HG02571 (cell line): ENCODE results near the gene FUT8.

Experiments
- ATAC-seq: cut with Tn5 transposase; IDR thresholded peaks from one replicate; pipeline ENCODE4 v1.9.1; 2021; ENCODE audit warnings: mild to moderate bottlenecking, moderate library complexity; ENCODE audit not compliant: unreplicated experiment

FUT8 gene

DNA sequence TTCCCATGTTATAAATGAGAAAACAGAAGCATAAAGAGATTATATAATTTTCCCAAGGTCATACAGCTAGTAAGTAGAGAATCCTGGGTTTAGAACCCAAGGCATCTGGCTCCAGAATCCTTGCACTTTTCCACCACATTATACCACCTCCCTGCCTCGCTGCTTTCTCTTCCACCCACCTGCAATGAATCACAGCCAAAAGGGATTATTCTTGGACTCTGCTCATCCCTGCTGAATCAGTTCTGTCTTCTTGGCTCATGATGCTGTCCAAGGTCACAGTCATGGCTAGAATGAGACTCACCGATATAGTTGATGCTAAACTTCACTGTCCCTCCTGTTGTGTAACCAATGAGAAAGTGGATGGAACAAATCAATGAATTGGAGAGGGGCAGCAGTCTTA, 356.6 kb downstream of the FUT8 start:
- no peak for ATAC-seq

DNA sequence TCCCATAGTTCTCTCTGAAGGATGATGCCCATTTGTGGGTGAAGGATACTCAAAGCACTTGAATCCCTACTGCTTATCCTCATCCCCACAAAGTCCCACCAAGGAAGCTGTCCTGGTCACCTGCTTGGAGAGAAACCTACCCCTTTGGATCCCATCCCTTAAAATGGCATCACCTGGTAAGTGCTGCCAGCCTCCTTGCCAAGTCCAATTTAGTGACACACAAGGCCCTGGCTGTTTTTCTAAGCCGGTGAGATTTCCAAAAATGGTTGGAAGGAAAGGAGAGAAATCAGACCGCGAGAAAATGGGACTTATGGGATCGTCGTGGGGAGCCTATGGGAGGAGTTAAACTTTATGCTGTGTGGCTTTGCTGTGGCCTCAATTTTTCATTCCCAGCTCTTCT, 358.2 kb downstream of the FUT8 start:
- no peak for ATAC-seq

DNA sequence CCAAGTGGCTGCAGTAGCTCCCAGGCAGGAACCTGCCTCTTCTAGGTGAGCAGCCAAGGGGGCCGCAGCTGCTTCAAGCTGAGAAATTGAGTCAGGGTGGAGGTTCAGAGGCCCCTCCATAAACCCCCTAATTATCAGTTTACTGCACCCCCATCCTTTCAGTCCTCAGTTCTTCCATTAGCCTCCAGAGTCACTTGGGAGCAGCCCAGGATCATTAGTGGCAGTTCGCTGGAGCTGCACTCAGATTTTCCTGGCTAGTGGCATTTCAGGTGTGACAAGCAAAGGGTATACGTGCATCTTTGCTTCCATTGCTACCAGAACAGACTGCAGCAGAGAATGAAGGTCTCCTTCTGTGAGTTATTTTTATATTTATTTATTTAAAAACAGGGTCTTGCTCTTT, 358.7 kb downstream of the FUT8 start:
- no peak for ATAC-seq

DNA sequence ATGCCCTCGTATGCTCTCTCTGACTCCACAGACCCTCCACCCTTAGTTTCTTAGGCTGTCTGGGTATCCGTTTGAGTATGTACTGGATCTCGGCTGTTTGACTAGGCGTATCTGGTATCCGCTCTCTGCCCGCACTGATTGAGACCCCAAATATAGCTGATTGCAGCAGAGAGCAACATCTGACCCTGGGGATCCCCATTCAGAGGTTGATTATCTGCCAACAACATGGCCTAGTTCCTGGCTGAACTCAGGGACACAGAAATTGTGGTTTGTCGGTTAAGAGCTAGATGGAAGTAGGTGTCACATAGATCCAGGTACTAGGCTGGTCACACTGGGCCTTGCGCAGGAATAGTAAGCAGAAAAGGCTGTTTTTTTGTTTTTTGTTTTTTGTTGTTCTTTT, 359.9 kb downstream of the FUT8 start:
- no peak for ATAC-seq

DNA sequence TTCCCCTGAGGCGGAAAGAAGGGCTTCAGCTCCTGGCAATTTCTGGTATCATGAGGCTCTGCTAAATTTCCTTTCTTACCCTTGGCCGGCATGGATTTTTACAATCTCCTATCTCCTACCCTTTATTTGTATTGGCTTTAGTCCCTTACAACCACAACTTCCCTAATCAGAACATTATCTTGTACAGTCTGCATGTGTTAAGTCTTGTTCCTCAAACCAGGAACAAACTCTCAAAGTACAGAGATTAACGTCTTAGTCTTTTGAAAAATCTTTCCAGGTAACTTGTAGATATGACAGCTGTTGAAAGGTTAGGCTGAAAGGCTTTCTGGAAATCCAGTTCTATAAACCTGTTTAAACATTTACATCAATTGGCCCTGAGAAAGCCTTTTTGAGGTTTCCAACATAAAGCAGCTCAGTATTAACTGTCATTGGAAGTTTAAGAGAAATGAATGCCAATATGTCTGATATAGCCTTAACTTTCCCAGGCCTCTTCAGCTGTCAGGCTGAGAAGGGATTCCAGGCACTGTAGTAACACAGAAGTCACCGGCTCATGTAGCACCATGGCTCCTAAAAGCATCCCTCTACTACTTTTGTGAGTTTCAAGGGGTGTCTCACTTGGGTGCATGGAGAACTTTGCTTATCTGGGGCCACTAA, 360.5 kb downstream of the FUT8 start:
- ATAC-seq, result no peak

DNA sequence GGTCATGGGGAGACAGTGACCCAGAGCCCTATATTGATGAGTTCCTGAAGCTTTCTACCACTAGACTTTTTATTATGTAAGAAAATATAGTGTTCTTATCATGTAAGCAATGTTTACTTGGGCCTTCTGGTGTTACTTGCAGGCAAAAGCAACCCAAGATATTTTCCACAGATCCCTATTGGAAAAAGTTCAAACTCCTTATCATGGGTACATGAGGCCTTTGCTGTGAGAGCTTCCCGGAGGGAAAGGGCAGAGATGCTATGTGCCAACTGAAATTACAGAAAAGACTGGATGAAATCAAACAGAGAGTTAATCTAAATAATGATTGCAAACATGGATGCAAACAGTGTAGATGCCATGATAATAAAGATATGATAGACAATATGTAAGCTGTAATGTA, 361.5 kb downstream of the FUT8 start:
- no peak for ATAC-seq

DNA sequence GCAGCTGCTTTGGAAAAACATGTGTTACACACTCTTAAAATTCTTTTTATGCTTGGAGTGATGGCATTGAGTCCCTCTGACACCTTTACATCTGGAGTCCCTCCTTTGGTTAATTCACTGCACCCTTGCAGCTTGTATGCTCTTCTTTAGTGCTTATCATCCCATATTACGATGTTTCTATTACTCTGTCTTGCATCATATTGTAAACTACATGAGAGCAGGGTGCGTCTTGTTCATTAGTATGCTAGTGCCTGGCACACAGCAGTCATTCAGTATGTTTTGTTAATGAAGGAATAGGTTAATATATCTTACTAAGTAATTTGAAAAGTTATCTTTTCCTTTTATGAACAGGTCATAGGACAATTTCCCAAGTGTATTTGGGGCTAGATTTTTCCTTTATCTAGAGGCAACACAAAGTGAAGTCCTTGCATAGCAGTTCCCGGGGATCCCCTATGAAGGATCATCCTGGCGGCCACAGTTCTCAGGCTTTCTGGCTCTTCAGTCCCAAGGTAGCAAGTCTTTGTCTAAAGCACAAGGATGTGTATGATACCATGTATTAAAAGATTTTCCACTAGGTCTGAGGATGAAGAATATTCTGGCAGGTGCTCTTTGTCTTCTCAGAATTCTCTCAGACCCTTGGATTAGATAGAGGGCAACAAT, 363.8 kb downstream of the FUT8 start:
- no peak for ATAC-seq

DNA sequence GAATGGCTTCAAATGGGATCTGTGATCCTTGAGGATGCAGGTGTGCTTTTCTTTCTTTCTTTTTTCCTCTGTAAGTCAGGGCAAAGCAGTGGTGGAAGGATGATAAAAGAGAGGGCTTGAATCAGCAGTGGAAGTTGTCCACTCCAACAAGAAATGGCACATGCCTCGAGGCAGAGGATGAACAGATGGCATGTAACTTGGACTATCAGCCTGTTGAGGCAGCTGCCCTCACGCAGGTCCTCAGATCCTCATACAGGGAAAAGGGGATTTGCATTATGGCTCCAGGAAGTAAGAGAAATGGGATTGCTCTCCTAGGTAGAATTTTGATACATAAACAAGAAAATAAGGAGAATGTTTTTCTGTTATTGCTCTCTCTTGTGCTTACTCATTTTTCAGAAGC, 368.0 kb downstream of the FUT8 start:
- ATAC-seq, result no peak

DNA sequence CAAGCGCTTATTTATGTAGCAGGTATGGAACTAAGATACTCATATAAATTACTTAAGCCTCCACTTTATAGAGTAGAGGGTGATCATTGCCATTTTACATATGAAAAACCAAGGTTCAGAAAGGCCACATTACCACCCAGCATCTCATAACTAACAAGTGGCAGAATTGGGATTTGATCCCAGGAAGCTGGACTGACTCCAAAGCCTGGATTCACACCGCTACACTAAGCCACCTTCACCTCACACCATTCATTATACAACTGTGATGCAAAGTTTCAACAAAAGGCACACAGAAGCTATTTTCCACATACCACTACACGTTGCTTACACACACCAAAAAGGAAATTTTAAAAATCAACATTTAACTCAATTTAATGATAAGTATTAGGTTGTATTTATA, 370.6 kb downstream of the FUT8 start:
- no peak for ATAC-seq

DNA sequence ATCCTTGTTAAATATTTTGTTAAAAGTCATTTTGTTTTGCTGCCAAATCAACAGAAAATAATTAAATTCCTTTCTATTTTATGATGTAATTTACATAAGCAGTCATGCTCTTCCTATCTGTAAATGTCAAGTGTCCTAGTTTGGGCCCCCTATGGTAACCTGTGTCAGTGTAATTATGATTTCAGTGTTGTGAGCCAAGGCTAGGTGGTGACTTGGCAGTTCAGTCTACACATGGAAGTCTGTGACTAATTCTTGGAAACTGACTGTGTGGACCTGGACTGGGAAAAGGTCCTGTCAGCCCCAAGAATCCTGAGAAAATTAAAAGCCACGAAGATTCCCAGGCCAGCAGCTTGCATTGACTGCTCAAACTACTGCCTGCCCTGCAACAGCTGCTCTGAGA, 371.0 kb downstream of the FUT8 start:
- ATAC-seq, result no peak

DNA sequence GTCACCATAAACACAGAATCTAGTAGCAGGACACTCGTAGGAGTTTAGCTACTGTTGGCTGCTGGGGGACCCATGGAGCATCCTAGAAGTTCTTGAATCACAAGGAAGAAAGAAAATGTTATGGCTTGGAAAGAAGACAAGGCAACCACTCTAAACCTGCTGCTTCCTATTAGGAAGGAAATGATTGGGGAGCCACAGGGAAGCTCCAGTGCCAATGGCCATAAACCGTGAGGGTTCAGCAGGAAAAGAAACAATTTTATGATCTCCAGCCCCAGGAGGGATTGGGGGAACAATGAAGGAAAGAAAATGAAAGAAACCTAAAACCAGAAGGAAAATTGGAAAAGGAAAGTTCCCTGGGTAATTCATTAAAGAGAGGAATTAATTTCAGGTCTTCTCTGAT, 372.0 kb downstream of the FUT8 start:
- no peak for ATAC-seq

DNA sequence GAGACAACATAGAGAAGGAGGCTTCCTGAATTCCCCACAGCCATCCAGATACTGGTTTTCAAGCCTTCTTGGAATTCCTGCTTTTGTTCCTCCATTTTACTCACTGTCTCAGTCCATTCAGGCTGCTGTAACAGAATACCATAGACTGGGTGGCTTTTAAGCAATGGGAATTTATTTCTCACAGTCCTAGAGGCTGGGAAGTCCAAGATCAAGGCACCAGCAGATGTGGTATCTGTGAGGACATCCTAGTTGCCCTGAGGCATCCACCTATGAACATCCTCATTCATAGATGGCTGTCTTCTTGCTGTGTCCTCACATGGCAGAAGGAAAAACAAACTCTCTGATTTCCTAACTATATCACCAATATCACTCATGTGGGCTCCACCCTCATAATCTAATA, 374.9 kb downstream of the FUT8 start:
- ATAC-seq, result no peak

DNA sequence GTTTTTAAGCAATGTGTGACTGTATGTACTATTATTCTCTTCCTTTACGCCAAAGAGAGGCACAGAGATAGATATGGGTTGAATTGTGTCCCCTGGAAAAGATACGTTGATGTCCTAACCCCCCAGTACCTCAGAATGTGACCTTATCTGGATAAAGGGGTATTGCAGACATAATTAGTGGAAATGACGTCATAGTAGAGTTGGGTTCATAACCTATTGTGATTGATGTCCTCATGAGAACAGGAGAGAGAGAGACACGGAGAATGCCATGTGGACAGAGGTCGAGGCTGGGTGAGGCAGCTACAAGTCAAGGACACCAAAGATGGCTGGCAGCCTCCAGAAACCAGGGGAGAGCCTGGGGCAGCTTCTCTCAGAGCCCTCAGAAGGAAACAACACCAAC, 376.3 kb downstream of the FUT8 start:
- no peak for ATAC-seq

DNA sequence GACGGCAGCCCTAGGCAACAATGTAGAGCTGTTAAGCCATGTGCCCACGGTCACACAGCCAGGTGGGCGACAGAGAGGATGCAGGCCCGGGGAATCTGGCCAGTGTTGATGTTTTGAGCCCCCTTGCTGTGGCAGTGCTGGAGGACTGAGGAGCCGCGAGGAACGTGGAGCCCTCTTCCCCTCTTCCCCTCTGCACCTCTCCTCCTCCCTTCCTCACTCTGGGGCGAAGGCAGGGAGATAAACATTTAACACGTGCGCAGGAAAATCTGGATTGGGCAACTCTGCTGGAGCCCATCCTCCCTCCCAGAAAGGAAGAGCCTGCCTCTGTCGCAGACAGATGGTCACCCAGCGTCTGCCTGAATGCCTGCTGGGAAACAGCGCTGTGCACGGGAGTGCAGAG, 376.8 kb downstream of the FUT8 start:
- ATAC-seq, result no peak

DNA sequence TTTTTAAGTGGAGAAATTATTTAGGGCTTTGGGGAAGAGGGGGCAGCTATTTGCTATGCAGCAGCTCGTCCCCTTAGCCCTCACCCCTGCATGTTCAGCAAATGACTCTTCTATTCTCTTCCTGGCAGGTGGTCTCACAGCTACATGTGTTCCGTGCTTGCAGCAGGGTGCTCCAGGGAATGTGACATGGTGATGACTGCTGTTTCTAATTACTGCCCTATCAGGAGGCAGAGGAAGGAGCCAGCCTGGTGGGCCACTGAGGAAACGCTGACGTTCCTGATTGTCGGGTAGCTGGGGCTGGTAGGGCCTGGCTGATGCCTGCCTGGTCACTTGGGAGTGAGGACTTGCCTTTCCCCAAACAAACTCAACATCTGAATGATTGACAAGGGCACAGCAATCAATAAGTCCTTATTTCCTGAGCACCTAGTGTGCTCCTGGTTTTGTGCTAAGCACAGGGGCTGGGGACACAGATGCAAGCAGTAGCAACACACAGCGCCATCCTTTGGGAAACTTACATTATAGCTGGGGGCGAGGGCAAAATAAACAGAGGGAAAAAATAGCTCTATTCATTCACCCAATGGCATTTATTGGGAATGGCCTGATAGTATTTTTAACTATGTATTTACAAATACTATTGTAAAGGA, 377.8 kb downstream of the FUT8 start:
- no peak for ATAC-seq

DNA sequence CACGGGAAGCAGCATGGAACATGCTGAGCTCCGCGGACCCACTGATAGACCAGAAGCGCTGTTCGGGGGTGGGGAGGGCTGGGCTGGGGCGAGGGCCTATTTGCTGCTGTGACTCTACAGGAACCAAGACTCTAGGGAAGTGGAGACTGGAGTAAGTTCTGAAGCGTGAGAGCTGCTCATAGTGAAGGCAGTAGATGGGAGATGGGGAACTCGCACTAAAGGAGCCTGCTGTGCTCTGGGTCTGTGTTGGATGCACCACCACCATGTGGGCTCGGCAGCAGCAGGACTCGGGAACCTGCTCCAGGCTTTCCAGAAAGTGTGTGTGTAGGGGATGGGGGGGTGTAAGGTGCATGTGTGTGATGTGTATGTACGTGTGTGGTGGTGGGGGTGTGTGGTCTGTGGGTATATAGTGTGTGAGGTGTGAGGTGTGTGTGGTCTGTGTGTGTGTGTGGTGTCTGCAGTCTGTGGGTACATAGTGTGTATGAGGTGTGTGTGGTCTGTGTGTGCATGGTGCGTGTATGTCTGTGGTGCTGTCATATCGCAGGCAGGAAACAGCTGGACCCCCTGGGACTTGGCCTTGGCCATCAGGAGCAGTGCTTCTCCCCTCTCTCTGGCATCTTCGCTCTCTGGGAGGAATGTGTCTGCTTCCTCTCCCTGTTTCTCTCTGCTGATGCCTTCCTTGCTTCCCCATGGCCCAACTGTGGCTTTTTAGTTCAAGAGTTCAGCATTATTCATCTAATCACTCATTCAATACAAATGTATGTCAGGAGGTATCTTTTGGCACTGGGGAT, 378.9 kb downstream of the FUT8 start:
- ATAC-seq, result no peak

DNA sequence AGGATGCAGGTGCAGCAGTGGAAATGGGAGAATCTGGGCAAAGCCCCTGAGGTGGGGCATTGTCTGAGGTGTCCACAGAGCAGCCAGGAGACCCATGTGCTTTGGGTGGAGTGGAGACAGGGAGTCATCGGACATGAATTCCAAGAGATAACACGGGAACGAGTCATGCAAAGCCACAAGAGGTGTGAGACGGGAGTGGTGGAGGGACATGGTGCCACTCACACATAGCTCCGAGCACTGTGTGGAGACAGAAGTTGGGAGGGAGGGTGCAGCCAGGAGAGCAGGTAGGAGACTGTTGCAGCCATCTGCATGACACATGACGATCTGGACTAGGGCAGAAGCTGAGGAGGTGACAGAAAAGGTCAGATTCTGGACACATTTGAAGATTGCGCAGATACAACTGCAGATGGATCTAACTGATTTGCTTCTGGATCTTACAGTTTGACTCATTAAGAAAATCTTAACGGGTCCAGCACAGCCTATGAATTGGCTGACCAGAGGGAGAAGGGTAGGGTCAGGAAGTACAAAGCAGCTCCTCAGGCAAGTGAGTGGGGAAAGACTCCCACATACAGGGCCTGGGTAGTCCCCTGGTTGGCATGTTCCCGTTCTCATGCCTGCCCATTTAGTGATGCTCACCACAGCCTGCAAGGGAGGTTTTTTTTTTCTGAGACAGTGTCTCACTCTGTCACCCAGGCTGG, 379.8 kb downstream of the FUT8 start:
- no peak for ATAC-seq
